ENCODE data around the gene KLHL41.

- TF ChIP-seq CTCF (IDR thresholded peaks at IDR 0.05) (no peak), POLR2A (IDR thresholded peaks at IDR 0.05) (no peak)
These were observed 18.1 kb upstream of the KLHL41 start for GRCh38 chr2:169491378-169491777.
